ENCODE data around the gene MX2. TPM values are rescaled to one million over a fixed set of nuclear protein-coding genes. Genes with fewer than 3 reads are reported as not detected.
"Not testable (repeated sequence)": the region's sequence is repeated elsewhere in the genome, so short reads cannot be mapped to it uniquely, and the experiment has no call there.

MX2 gene
- polyA plus RNA-seq, 6 donors from 2014 or later = 18.4 to 48.2 (median 40.3) TPM

DNA sequence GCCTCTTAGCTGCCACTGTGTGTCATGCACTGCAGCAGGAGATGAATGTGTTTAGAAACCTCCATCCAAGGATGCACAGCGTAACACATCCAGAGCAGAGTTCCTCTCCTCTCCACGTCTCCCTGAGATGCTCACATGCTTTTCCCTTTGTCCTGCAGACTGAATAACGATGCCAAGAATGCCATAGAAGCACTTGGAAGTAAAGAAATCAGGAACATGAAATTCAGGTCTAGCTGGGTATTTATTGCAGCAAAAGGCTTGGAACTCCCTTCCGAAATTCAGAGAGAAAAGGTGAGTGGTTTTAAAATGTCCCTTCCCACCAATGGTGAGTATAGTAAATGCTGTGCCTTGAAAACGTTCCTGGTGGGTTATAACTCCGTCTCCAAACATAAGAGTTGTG, 13.4 kb upstream of the MX2 start:
- H3K4me1 Mint-ChIP-seq = no peaks in the 10 kb centered on the region
- DNase-seq (no peak), ATAC-seq (ENCODE audit: low read depth in 2 of 2) (no peak)
- H3K27ac Mint-ChIP-seq = no peak overlapping the region
- no peak overlapping the region for H3K4me3 Mint-ChIP-seq
- H3K36me3 Mint-ChIP-seq = peaks cover 0 to under 1% of the 10 kb centered on the region in 2 donors
- peaks cover 0 to under 1% (median 0%) of the 10 kb centered on the region in 7 donors for H3K9me3 Mint-ChIP-seq
- peaks cover 0 to 29% (median 22%) of the 10 kb centered on the region in 3 donors for H3K27me3 Mint-ChIP-seq

DNA sequence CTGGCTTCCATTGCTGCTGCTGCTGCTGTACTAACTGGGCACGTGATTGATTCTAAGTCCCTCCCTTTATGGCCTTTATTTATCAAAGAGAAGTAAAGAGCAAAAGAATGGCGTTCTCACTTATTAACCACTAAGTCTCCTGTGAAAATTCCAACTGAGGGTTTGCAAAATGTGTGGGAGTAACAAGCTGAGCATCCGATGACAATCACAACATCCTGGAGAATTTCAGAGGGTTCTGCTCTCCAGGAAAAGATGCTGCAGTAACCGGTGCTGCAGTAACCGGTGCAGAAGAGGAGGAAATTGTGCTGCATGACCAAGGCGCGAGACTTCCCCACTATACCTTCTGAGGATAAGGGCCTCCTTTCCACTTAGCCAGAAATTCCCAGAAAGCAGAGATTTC, 12.7 kb upstream of the MX2 start:
- no peak overlapping the region for H3K4me3 Mint-ChIP-seq
- no peak overlapping the region for H3K27ac Mint-ChIP-seq
- H3K4me1 Mint-ChIP-seq = no peaks in the 10 kb centered on the region
- peaks cover 0 to 26% (median 18%) of the 10 kb centered on the region in 3 donors for H3K27me3 Mint-ChIP-seq
- H3K36me3 Mint-ChIP-seq = no peaks in the 10 kb centered on the region
- DNase-seq (no peak), ATAC-seq (ENCODE audit: low read depth in 2 of 2) (no peak)
- no peaks in the 10 kb centered on the region for H3K9me3 Mint-ChIP-seq

DNA sequence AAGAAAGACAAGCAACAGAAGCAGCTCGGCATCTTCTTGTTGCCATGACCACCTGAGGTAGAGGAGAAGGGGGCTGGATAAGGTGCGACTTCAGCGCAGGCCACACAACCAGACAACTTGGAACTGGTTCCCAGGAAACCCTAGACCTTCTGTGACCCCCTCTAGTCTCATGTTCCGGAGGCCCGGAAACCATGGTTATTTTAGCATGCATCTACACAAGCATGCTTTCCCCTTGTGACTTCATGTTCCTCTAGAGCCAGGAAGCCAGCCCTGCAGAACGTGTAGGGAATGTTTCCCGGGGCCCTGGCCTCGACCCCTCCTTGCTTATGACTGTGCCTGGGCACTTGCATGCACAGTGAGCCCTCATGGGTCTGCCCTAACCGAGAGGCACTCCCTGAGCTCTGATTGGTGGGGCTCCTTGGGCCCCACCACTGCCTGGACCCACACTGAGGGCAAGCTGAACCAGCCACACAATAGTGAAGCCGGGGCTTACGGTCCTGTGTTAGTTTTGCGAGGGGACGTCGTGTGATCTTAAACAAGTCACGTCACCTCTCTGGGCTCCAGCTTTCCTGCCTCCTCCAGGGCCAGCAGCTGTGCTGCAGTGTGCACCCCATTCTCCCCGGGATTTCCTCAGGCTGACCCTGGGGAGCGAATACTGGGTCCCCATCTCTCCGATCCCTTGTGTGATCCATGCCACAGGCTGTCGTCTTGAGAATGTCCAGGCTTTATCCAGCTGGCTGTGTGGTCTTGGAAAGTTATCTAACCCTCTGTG, 12.0 kb upstream of the MX2 start:
- Mint-ChIP-seq H3K4me1 (peaks cover 0 to 2% (median 0%) of the 10 kb centered on the region in 3 donors), H3K36me3 (no peaks in the 10 kb centered on the region), H3K27me3 (peaks cover 0 to 23% (median 14%) of the 10 kb centered on the region in 3 donors), H3K4me3 (no peak overlapping the region), H3K27ac (no peak overlapping the region), H3K9me3 (no peaks in the 10 kb centered on the region)
- DNase-seq = no peak
- no peak for ATAC-seq (ENCODE audit: low read depth in 2 of 2)

DNA sequence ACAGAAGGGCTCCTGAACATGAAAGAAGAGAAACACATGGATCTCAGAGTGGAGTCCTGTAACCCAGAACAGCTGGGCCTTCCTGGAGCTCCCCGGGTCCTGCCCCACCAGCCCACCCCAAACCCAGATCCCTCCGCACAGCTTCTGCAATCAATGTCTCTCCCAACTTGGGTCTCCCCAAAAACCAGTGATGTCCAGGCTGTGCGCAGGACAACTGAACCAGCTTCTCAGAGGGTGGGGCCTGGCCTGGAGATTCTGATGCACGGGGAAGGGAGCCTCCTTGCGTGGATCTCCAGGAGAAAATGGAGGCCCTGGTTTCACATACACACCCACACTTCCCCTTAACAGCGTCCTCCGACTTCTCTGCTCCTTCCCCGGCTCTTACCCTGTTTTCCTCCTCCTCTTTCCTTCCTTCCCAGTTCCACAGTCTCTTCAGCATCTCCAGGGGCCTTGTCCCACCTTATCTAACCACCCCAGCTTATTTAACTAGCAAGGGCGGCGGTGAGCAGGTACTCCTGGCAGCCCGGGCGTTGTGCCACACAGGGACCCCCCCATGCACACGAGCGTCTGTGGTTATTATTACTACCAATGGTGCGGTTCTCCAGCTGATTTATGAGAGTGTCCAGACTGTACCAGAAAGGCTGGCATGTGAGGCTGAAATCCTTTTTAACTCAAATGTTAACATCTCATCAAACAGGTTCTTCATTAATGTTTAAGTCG, 11.2 kb upstream of the MX2 start:
- H3K36me3 Mint-ChIP-seq = no peaks in the 10 kb centered on the region
- H3K4me1 Mint-ChIP-seq = peaks cover 0 to 4% (median 0%) of the 10 kb centered on the region in 3 donors
- ATAC-seq (ENCODE audit: low read depth in 2 of 2) (no peak), DNase-seq (no peak)
- H3K27me3 Mint-ChIP-seq = peaks cover 0 to 23% (median 14%) of the 10 kb centered on the region in 3 donors
- peak overlapping the region in 1 of 8 donors; percentile 25 for H3K4me3 Mint-ChIP-seq
- H3K27ac Mint-ChIP-seq = no peak overlapping the region
- no peaks in the 10 kb centered on the region for H3K9me3 Mint-ChIP-seq

DNA sequence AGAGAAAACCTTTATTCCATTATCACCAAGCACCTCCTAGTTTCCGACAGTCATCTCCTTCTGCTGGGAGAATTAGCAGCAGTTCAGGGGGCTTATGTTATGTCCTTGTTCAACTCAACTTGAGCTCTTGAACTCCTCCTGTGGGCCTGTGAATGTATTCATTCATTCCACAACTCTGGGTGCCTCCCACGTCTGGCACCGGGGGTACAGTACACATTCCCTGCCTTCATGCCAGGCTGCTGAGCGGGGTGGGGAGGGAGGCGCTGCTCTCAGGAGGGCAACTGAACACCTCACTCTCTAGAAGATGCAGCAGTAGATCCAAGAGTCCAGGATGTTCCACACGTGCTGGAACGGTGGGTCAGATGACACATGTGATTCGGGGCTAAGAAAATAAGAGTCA, 4.3 kb upstream of the MX2 start:
- Mint-ChIP-seq H3K4me3 (peak overlapping the region in 1 of 8 donors; percentile 64), H3K36me3 (no peaks in the 10 kb centered on the region), H3K27ac (peak overlapping the region in 1 of 6 donors; percentile 82), H3K4me1 (peaks cover 13 to 24% (median 16%) of the 10 kb centered on the region in 3 donors), H3K9me3 (peaks cover 0 to 2% (median 0%) of the 10 kb centered on the region in 7 donors), H3K27me3 (no peaks in the 10 kb centered on the region)
- ATAC-seq (ENCODE audit: low read depth in 2 of 2) = no peak
- no peak for DNase-seq

DNA sequence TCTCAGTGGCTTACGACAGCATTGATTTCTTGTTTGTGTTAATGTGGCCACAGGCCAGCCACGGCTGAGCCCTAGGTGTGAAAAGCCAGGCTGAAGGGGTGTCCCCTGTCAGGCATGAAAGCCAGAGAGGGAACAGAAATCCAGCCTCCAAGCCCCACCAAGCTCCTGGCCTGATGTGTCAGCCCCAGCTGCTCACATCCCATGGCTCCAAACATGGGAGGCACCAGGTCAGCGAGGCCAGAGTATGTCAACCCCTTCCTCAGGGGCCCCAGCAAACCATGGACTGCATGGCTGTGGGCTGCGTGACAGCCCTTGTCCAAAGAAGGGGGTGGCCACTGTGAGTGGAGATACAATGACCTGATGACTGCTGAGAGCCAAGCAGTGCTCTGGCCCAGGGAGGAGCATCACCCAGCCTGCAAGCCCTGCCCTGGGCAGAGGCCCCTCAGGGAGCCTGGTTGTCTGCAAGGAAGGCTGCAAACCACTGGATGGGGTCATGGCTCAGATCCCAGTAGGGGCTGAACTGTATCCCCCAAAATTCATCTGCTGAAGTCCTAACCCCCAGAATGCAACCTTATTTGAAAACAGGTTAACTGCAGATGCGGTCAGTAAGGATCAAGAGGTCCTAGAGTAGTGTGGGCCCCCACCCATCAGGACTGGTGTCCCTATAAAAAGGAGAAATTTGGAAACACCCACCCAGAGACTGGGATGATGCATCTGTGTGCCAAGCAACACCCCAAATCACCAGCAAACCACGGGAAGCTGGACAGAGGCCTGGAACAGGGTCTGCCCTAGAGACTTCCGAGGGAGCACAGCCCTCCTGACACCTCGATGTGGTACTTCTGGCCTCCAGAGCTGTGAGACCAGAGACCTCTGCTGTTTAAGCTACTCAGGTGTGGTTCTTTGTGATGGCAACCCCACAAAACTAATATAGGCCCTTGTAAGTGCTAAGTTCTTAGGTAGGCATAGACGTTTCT, 3.3 kb upstream of the MX2 start:
- DNase-seq (no peak), ATAC-seq (ENCODE audit: low read depth in 2 of 2) (no peak)
- Mint-ChIP-seq H3K4me1 (peaks cover 19 to 32% (median 26%) of the 10 kb centered on the region in 3 donors), H3K36me3 (no peaks in the 10 kb centered on the region), H3K9me3 (peaks cover 0 to 2% (median 0%) of the 10 kb centered on the region in 7 donors), H3K27ac (peak overlapping the region in 2 of 6 donors; percentile 9 to 70), H3K4me3 (peak overlapping the region in 2 of 8 donors; percentile 64 to 75), H3K27me3 (no peaks in the 10 kb centered on the region)

DNA sequence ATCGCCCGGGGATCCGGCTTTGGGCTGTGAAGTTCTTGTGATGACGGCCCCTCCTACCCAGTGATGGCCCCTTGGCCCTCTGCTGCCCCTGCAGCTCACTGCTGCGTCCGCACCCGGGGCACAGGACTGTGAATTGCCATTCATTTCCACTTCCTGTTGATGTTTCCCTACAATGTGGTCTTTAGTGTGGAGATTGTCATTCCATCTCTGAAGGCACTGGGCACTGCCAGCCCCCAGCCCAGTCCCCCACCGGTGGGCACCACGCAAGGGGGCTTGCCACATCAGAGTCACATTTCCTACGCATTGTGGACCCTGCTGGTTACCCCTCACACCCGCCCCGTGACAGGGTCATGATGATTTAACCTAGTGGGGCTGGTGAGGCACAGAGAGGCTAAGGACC, 2.5 kb upstream of the MX2 start:
- ATAC-seq (ENCODE audit: low read depth in 2 of 2) (no peak), DNase-seq (no peak)
- Mint-ChIP-seq H3K36me3 (no peaks in the 10 kb centered on the region), H3K4me1 (peaks cover 23 to 38% (median 33%) of the 10 kb centered on the region in 3 donors), H3K4me3 (peak overlapping the region in 2 of 8 donors; percentile 64 to 74), H3K27me3 (no peaks in the 10 kb centered on the region), H3K27ac (peak overlapping the region in 2 of 6 donors; percentile 20 to 64), H3K9me3 (peaks cover 0 to 2% (median 0%) of the 10 kb centered on the region in 7 donors)

DNA sequence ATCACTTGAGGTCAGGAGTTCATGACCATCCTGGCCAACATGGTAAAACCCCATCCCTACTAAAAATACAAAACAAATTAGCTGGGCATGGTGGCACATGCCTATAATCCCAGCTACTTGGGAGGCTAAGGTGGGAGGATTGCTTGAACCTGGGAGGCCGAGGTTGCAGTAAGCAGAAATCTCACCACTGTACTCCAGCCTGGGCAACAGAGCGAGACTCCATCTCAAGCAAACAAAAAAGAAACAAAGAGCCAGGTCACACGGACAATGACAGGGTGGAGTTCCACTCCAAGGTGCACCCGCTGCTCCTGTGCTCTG, 2.1 kb upstream of the MX2 start:
- H3K27ac Mint-ChIP-seq = peak overlapping the region in 5 of 6 donors; percentile 62 to 99 (median 74)
- not testable (repeated sequence) for ATAC-seq (ENCODE audit: low read depth in 2 of 2); H3K9me3 Mint-ChIP-seq; H3K27me3 Mint-ChIP-seq; DNase-seq; H3K36me3 Mint-ChIP-seq
- peaks cover 25 to 39% (median 33%) of the 10 kb centered on the region in 3 donors for H3K4me1 Mint-ChIP-seq
- H3K4me3 Mint-ChIP-seq = peak overlapping the region in 3 of 8 donors; percentile 15 to 74 (median 40)

DNA sequence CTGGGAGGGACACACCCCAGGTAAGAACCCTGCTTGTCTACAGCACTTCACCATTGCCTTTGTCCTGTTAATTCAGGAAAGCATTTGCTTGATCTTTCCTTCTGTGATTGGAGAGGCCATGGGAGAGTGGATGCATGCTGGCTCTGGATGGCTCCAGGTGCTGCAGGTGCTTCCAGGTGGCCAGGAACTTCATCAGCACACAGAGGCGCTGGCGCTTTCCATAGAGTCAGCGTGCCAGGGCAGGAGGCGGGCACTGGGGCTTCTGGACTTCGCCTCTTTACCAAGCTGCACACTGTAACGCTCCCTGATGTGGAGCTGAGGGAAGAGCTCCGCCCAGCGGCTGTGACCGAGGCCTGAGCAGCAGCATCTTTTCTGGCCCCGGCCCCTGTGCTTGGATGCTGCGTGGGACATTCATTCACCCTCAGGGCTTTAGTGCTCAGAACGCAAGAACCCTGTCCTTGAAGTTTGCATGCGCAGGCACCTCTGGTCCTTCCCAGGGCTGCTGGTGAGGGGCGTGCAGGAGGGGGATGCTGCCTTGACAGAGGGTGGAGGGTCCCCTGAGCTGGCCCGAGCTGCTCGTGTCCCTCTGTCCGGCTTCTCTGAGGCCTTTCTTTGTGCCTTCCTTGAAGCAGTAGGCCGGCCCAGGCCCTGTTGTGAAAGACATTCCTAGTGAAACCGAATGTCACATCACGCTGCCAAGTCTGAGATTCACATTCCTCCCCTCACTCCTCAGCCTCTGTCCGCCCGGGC, 1.6 kb upstream of the MX2 start:
- peak overlapping the region; percentile 54 to 100 (median 98) for H3K27ac Mint-ChIP-seq
- peak overlapping the region in 6 of 8 donors; percentile 63 to 99 (median 94) for H3K4me3 Mint-ChIP-seq
- peaks cover 30 to 41% (median 38%) of the 10 kb centered on the region in 3 donors for H3K4me1 Mint-ChIP-seq
- ATAC-seq (ENCODE audit: low read depth in 2 of 2) (no peak), DNase-seq (no peak)
- no peaks in the 10 kb centered on the region for H3K27me3 Mint-ChIP-seq
- H3K9me3 Mint-ChIP-seq = peaks cover 0 to 2% (median 0%) of the 10 kb centered on the region in 7 donors
- no peaks in the 10 kb centered on the region for H3K36me3 Mint-ChIP-seq

DNA sequence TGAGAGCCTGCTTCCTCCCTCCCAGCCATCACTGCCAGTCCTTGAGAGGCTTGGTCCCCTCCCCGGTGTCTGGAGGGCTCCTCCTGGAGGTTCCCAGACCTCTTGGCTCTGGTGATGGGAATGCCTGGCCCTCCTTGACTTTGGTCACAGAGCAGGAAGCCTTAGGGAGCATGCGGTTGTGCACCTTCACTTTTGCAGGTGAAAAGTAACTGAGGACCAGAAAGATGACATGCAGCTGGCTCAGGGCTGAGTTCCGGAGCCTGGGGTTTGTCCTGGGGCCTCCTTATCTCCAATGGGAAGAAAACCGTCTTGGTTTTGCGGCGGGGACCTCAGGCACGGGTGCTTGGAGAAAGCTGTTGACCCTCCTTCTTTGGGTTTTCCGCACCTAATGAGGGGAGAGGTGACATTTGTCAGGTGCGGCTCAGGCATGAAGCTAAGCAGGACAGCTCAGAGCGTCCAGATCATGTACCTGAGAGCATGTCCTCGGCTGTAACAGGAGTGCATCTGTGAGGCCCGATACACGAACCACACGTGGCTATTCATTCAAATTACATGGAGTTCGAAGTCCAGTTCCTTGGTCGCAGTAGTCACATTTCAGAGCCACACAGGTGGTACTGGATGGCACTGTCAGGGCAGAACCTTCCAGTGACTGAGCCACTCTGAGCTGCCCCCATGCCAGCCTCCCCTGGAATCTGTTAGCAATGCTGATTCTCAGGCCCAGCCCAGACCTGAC, 608 bp upstream of the MX2 start:
- peak; percentile 5 for ATAC-seq (ENCODE audit: low read depth in 2 of 2)
- peaks cover 0 to 2% (median 0%) of the 10 kb centered on the region in 7 donors for H3K9me3 Mint-ChIP-seq
- no peak for DNase-seq
- peak overlapping the region; percentile 96 to 100 (median 98) for H3K27ac Mint-ChIP-seq
- H3K4me3 Mint-ChIP-seq = peak overlapping the region; percentile 92 to 99 (median 95)
- no peaks in the 10 kb centered on the region for H3K27me3 Mint-ChIP-seq
- no peaks in the 10 kb centered on the region for H3K36me3 Mint-ChIP-seq
- peaks cover 38 to 51% (median 45%) of the 10 kb centered on the region in 3 donors for H3K4me1 Mint-ChIP-seq

DNA sequence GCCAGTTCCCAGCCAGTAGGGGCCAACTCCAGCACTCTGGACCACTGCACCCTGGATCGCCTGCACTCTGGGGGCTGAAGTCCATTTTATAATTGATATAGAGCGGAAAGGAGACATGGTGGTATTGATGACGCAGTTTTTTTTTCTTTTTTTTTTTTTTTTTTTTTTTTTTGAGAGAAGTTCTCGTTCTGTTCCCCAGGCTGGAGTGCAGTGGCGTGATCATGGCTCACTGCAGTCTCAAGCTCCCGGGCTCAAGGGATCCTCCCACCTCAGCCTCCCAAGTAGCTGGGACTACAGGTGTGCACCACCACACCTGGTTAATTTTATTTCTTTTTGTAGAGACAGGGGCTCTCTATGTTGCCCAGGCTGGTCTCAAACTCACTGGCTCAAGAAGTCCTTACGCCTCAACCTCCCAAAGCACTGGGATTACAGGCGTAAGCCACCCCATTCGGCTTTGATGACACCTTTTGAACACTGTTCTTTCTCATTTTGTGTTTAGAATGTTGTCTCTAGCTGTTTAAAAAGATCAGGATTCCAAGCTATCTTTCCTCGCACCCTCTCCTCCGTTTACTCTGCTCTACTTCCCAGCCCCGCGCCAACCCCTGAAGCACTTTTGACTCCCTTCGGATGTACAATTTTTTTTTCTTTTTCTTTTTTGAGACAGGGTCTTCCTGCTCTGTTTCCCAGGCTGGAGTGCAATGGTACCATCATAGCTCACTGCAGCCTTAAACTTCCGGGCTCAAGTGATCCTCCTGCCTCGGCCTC, 960 bp downstream of the MX2 start:
- DNase-seq (no peak), ATAC-seq (ENCODE audit: low read depth in 2 of 2) (peak; percentile 9 to 25)
- Mint-ChIP-seq H3K4me3 (peak overlapping the region; percentile 92 to 99 (median 95)), H3K27me3 (no peaks in the 10 kb centered on the region), H3K9me3 (peaks cover 0 to 2% (median 0%) of the 10 kb centered on the region in 7 donors), H3K4me1 (peaks cover 47 to 66% (median 56%) of the 10 kb centered on the region in 3 donors), H3K36me3 (no peaks in the 10 kb centered on the region), H3K27ac (peak overlapping the region; percentile 96 to 100 (median 98))
